Neural cell (in vitro differentiated cells): ENCODE results near the gene SMIM11.

ENCODE experiments used
- EP300 ChIP-seq: fragments of 450-650 bp; conservative IDR thresholded peaks from 2 replicates; pipeline ENCODE4 v1.6.1; 2014; ENCODE audit warnings: antibody characterized with exemption, mild to moderate bottlenecking, moderate library complexity; ENCODE audit not compliant: poor library complexity, severe bottlenecking
- POLR2AphosphoS5 ChIP-seq: IDR thresholded peaks from 2 replicates; pipeline ENCODE4 v1.6.1; 2012
- RAD21 ChIP-seq: fragments of 450-650 bp; conservative IDR thresholded peaks from 2 replicates; pipeline ENCODE4 v1.6.1; 2014; ENCODE audit warnings: antibody characterized with exemption, mild to moderate bottlenecking, moderate library complexity
- TAF1 ChIP-seq: IDR thresholded peaks from 2 replicates; pipeline ENCODE4 v1.6.1; 2012; ENCODE audit warnings: low read depth
- TF ChIP-seq, protein P1 (sequence below): fragments of 450-650 bp; IDR thresholded peaks from 2 replicates; pipeline ENCODE4 v1.5.1; 2014; ENCODE audit warnings: antibody characterized with exemption, mild to moderate bottlenecking, moderate library complexity; ENCODE audit not compliant: poor library complexity, severe bottlenecking

DNA sequence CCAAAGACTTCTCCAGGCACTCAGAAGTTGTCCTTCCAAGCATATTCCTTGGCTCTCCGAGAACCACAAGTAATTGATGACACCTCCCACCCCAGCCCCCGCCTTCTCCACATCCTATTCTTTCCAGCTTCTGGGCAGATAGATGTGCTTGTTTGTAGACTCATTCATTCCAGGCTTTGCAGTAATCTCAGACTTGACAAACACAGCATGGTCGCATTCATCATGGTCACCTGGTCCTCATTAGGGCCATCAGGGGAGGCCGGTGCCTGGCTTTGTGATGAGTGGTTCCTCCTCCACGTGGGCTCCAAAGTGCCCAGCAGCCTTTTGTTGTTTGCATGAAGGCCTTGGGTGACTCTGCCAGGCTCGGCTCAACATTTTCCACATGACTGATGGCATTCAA lies 40.0 kb upstream of the SMIM11 start:
- TF ChIP-seq, protein P1, sequence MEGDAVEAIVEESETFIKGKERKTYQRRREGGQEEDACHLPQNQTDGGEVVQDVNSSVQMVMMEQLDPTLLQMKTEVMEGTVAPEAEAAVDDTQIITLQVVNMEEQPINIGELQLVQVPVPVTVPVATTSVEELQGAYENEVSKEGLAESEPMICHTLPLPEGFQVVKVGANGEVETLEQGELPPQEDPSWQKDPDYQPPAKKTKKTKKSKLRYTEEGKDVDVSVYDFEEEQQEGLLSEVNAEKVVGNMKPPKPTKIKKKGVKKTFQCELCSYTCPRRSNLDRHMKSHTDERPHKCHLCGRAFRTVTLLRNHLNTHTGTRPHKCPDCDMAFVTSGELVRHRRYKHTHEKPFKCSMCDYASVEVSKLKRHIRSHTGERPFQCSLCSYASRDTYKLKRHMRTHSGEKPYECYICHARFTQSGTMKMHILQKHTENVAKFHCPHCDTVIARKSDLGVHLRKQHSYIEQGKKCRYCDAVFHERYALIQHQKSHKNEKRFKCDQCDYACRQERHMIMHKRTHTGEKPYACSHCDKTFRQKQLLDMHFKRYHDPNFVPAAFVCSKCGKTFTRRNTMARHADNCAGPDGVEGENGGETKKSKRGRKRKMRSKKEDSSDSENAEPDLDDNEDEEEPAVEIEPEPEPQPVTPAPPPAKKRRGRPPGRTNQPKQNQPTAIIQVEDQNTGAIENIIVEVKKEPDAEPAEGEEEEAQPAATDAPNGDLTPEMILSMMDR: no peak
- no peak for TF ChIP-seq POLR2AphosphoS5
- TF ChIP-seq TAF1: no peak
- TF ChIP-seq EP300: no peak
- TF ChIP-seq RAD21: no peak
